Measurements from ENCODE around the gene TMEM106B. TPM values are rescaled to one million over a fixed set of nuclear protein-coding genes. Genes with fewer than 3 reads are reported as not detected.

Gene TMEM106B
- total RNA-seq, 1 donor from 2014 or later, result 22.1 TPM

- ChIA-PET CTCF (no interaction called here), POLR2A (no interaction called here)
- Mint-ChIP-seq H3K4me1 (no peaks in the 10 kb centered on the region), H3K27me3 (peaks cover 6% of the 10 kb centered on the region), H3K27ac (no peak overlapping the region), H3K4me3 (no peak overlapping the region), H3K9me3 (peaks cover 11% of the 10 kb centered on the region), H3K36me3 (ENCODE audit: low read depth) (no peaks in the 10 kb centered on the region)
- ATAC-seq (ENCODE audit: low read depth) (no peak), DNase-seq (no peak)
- TF ChIP-seq CTCF (IDR thresholded peaks at IDR 0.05), result no peak
- intact Hi-C loops (cut with micrococcal nuclease), result no loop called here
Observed at GRCh38 chr7:12249706-12250105, 38.6 kb downstream of the TMEM106B start.

GRCh38 chr7:12250232-12250631 lies 39.1 kb downstream of the TMEM106B start:
- CTCF ChIA-PET, result no interaction called here
- no peaks in the 10 kb centered on the region for H3K36me3 Mint-ChIP-seq (ENCODE audit: low read depth)

GRCh38 chr7:12256090-12256489 lies 45.0 kb downstream of the TMEM106B start:
- POLR2A ChIA-PET, result interaction anchor here (1.7 kb wide), 1 partner anchor 45 kb away, joined by 9 read pairs; the partner anchor contains the start of gene TMEM106B
- no peak for DNase-seq
- peaks cover 11% of the 10 kb centered on the region for H3K9me3 Mint-ChIP-seq
- H3K4me1 Mint-ChIP-seq, result no peaks in the 10 kb centered on the region
- H3K36me3 Mint-ChIP-seq (ENCODE audit: low read depth), result no peaks in the 10 kb centered on the region
- no peaks in the 10 kb centered on the region for H3K27me3 Mint-ChIP-seq
- intact Hi-C loops (cut with micrococcal nuclease), result loop anchor here (2.0 to 5.0 kb wide), 3 partner anchors 15 to 801 kb away; partner anchors contain the start of gene ARL4A
- peak overlapping the region; percentile 19 for H3K27ac Mint-ChIP-seq
- CTCF ChIA-PET, result no interaction called here
- no peak for TF ChIP-seq CTCF (IDR thresholded peaks at IDR 0.05)
- no peak overlapping the region for H3K4me3 Mint-ChIP-seq
- no peak for ATAC-seq (ENCODE audit: low read depth)

More at GRCh38 chr7:12250232-12250631, 39.1 kb downstream of the TMEM106B start:
- POLR2A ChIA-PET, result no interaction called here
- H3K4me3 Mint-ChIP-seq, result no peak overlapping the region
- intact Hi-C loops (cut with micrococcal nuclease), result no loop called here
- H3K4me1 Mint-ChIP-seq, result no peaks in the 10 kb centered on the region
- peaks cover 11% of the 10 kb centered on the region for H3K9me3 Mint-ChIP-seq
- TF ChIP-seq CTCF (IDR thresholded peaks at IDR 0.05), result no peak
- ATAC-seq (ENCODE audit: low read depth), result no peak
- peaks cover 6% of the 10 kb centered on the region for H3K27me3 Mint-ChIP-seq
- H3K27ac Mint-ChIP-seq, result no peak overlapping the region
- no peak for DNase-seq

GRCh38 chr7:12257582-12257981 lies 46.5 kb downstream of the TMEM106B start:
- Mint-ChIP-seq H3K4me1 (no peaks in the 10 kb centered on the region), H3K27ac (no peak overlapping the region), H3K9me3 (peaks cover 5% of the 10 kb centered on the region), H3K27me3 (no peaks in the 10 kb centered on the region), H3K36me3 (ENCODE audit: low read depth) (no peaks in the 10 kb centered on the region), H3K4me3 (no peak overlapping the region)
- ChIA-PET POLR2A (interaction anchor here (0.7 to 1.1 kb wide), 2 partner anchors 47 to 895 kb away, joined by 3 to 12 read pairs; partner anchors contain the start of gene TMEM106B), CTCF (interaction anchor here (0.7 kb wide), 1 partner anchor 45 kb away, joined by 4 read pairs; no protein-coding TSS in a partner anchor)
- no peak for DNase-seq
- ATAC-seq (ENCODE audit: low read depth), result peak; percentile 96
- TF ChIP-seq CTCF (IDR thresholded peaks at IDR 0.05), result no peak
- intact Hi-C loops (cut with micrococcal nuclease), result loop anchor here (1.0 to 5.0 kb wide), 5 partner anchors 17 to 1317 kb away; partner anchors contain the start of genes ARL4A and TMEM106B

GRCh38 chr7:12258074-12258473 lies 47.0 kb downstream of the TMEM106B start:
- Mint-ChIP-seq H3K36me3 (ENCODE audit: low read depth) (no peaks in the 10 kb centered on the region), H3K27me3 (no peaks in the 10 kb centered on the region), H3K27ac (no peak overlapping the region), H3K4me3 (no peak overlapping the region), H3K4me1 (no peaks in the 10 kb centered on the region), H3K9me3 (peaks cover 5% of the 10 kb centered on the region)
- DNase-seq (no peak), ATAC-seq (ENCODE audit: low read depth) (no peak)
- intact Hi-C loops (cut with micrococcal nuclease), result loop anchor here (5.0 kb wide), 1 partner anchor 799 kb away; no protein-coding TSS in a partner anchor
- CTCF ChIA-PET, result interaction anchor here (0.7 kb wide), 1 partner anchor 44 kb away, joined by 4 read pairs; no protein-coding TSS in a partner anchor
- POLR2A ChIA-PET, result interaction anchor here (0.7 to 1.1 kb wide), 2 partner anchors 47 to 894 kb away, joined by 3 to 12 read pairs; partner anchors contain the start of gene TMEM106B
- TF ChIP-seq CTCF (IDR thresholded peaks at IDR 0.05), result no peak

Data from activated B cell treated with CpG ODN at 0.5 μM for 24 hours (primary cell).